MM.1S (cell line): ENCODE data around the gene MOCOS.

Experiments
- DNase-seq: peaks from one replicate; pipeline ENCODE4 v3.0.0-alpha.2; 2015
- H2AFZ ChIP-seq: fragments of 300-600 bp; sonication (generic); 2 replicates; pipeline ENCODE4 v1.6.0; 2016; ENCODE audit warnings: antibody characterized with exemption, low read length
- H3F3A ChIP-seq: fragments of 300-600 bp; sonication (generic); 2 replicates; pipeline ENCODE4 v1.6.1; 2016; ENCODE audit warnings: mild to moderate bottlenecking, antibody characterized with exemption, low read length, moderate library complexity, mixed read lengths; ENCODE audit not compliant: insufficient read depth
- H3K27ac ChIP-seq: fragments of 300-600 bp; sonication (generic); 2 replicates; pipeline ENCODE4 v1.5.1; 2016; ENCODE audit warnings: mild to moderate bottlenecking, low read length
- H3K27me3 ChIP-seq: fragments of 300-600 bp; sonication (generic); replicated peaks from 2 replicates; pipeline ENCODE4 v1.6.0; 2016; ENCODE audit warnings: low read length; ENCODE audit not compliant: insufficient read depth
- H3K36me3 ChIP-seq: fragments of 300-600 bp; sonication (generic); replicated peaks from 2 replicates; pipeline ENCODE4 v1.6.1; 2016; ENCODE audit warnings: mild to moderate bottlenecking, low read length, mixed read lengths; ENCODE audit not compliant: insufficient read depth
- H3K4me1 ChIP-seq: fragments of 300-600 bp; sonication (generic); 2 replicates; pipeline ENCODE4 v1.6.1; 2016; ENCODE audit warnings: low read length, mixed read lengths
- H3K4me2 ChIP-seq: fragments of 300-600 bp; sonication (generic); 2 replicates; pipeline ENCODE4 v1.6.0; 2016; ENCODE audit warnings: low read depth, low read length
- H3K4me3 ChIP-seq: fragments of 300-600 bp; sonication (generic); 2 replicates; pipeline ENCODE4 v1.5.1; 2016; ENCODE audit warnings: low read length, mixed read lengths
- H3K79me2 ChIP-seq: fragments of 300-600 bp; sonication (generic); 2 replicates; pipeline ENCODE4 v1.6.1; 2016; ENCODE audit warnings: mixed run types, low read length, mixed read lengths
- H3K9ac ChIP-seq: fragments of 300-600 bp; sonication (generic); 2 replicates; pipeline ENCODE4 v1.6.1; 2016; ENCODE audit warnings: low read length, mixed read lengths
- H3K9me2 ChIP-seq: fragments of 300-600 bp; sonication (generic); replicated peaks from 2 replicates; pipeline ENCODE4 v1.6.1; 2016; ENCODE audit warnings: mild to moderate bottlenecking, low read length, mixed read lengths; ENCODE audit not compliant: insufficient read depth
- H3K9me3 ChIP-seq: fragments of 300-600 bp; sonication (generic); replicated peaks from 2 replicates; pipeline ENCODE4 v1.6.1; 2016; ENCODE audit warnings: mild to moderate bottlenecking, low read length, mixed read lengths; ENCODE audit not compliant: insufficient read depth
- H4K20me1 ChIP-seq: fragments of 300-600 bp; sonication (generic); 2 replicates; pipeline ENCODE4 v1.6.1; 2016; ENCODE audit warnings: mild to moderate bottlenecking, low read length, moderate library complexity, mixed read lengths; ENCODE audit not compliant: insufficient read depth
- CTCF ChIP-seq: fragments of 300-600 bp; sonication (generic); IDR thresholded peaks from 2 replicates; pipeline ENCODE4 v1.5.1; 2016; ENCODE audit warnings: antibody characterized with exemption, low read length, mixed read lengths
- EZH2 ChIP-seq: fragments of 300-600 bp; sonication (generic); optimal IDR thresholded peaks from 2 replicates; pipeline ENCODE3; 2017; ENCODE audit warnings: low read depth, mild to moderate bottlenecking, antibody characterized with exemption, low read length, mixed read lengths
- EZH2phosphoT487 ChIP-seq: fragments of 300-600 bp; sonication (generic); IDR thresholded peaks from 2 replicates; pipeline ENCODE4 v1.6.1; 2018; ENCODE audit warnings: antibody characterized with exemption, low read length

The MOCOS gene

GRCh38 chr18:36315736-36316135, 128.4 kb downstream of the MOCOS start:
- no peaks in the 10 kb centered on the region for H3K9me3 ChIP-seq
- H3F3A ChIP-seq: no peaks in the 10 kb centered on the region
- H4K20me1 ChIP-seq: no peaks in the 10 kb centered on the region
- H3K27me3 ChIP-seq: no peaks in the 10 kb centered on the region
- H3K4me3 ChIP-seq: no peak overlapping the region
- H3K36me3 ChIP-seq: no peaks in the 10 kb centered on the region
- H2AFZ ChIP-seq: no peak overlapping the region
- no peaks in the 10 kb centered on the region for H3K79me2 ChIP-seq
- TF ChIP-seq CTCF (no peak), EZH2phosphoT487 (no peak), EZH2 (no peak)
- H3K27ac ChIP-seq: no peak overlapping the region
- no peaks in the 10 kb centered on the region for H3K9me2 ChIP-seq
- H3K9ac ChIP-seq: no peak overlapping the region
- DNase-seq: no peak
- no peaks in the 10 kb centered on the region for H3K4me1 ChIP-seq
- H3K4me2 ChIP-seq: no peak overlapping the region

GRCh38 chr18:36316246-36316645, 128.9 kb downstream of the MOCOS start:
- no peak for TF ChIP-seq EZH2phosphoT487
- TF ChIP-seq CTCF: no peak
- TF ChIP-seq EZH2: no peak
- H3K27ac ChIP-seq: no peak overlapping the region
- H3K36me3 ChIP-seq: no peaks in the 10 kb centered on the region
- H3K4me1 ChIP-seq: no peaks in the 10 kb centered on the region
- no peaks in the 10 kb centered on the region for H3K9me2 ChIP-seq
- H4K20me1 ChIP-seq: no peaks in the 10 kb centered on the region
- H3K27me3 ChIP-seq: no peaks in the 10 kb centered on the region
- no peak overlapping the region for H3K9ac ChIP-seq
- H2AFZ ChIP-seq: no peak overlapping the region
- no peak overlapping the region for H3K4me2 ChIP-seq
- H3K9me3 ChIP-seq: no peaks in the 10 kb centered on the region
- no peaks in the 10 kb centered on the region for H3F3A ChIP-seq
- no peak overlapping the region for H3K4me3 ChIP-seq
- no peak for DNase-seq
- no peaks in the 10 kb centered on the region for H3K79me2 ChIP-seq
